AG09309 (cell line): ENCODE measurements around the gene SIRT3.

Experiments
- DNase-seq: peaks from one replicate; pipeline ENCODE4 v3.0.0-alpha.2; 2010; ENCODE audit warnings: low read depth
- H3K4me3 ChIP-seq: 2 replicates; pipeline ENCODE4 v1.5.1; 2011; ENCODE audit warnings: mild to moderate bottlenecking, low read depth, low read length, moderate library complexity; ENCODE audit not compliant: control insufficient read depth
- CTCF ChIP-seq: IDR thresholded peaks from 2 replicates; pipeline ENCODE4 v1.5.1; 2011; ENCODE audit warnings: mild to moderate bottlenecking, low read depth, low read length, inconsistent platforms; ENCODE audit not compliant: insufficient read depth, control insufficient read depth; ENCODE audit errors: missing control alignments

SIRT3 gene

GRCh38 chr11:282171-282570 is 46.0 kb upstream of the SIRT3 start:
- TF ChIP-seq CTCF = no peak
- no peak for DNase-seq
- no peak overlapping the region for H3K4me3 ChIP-seq

GRCh38 chr11:281486-282161 is 45.5 kb upstream of the SIRT3 start:
- DNase-seq = no peak
- no peak overlapping the region for H3K4me3 ChIP-seq
- no peak for TF ChIP-seq CTCF

- no peak for TF ChIP-seq CTCF
- DNase-seq = no peak
- H3K4me3 ChIP-seq = no peak overlapping the region
Observed at GRCh38 chr11:280706-281485, 44.8 kb upstream of the SIRT3 start.

GRCh38 chr11:279966-280705 is 44.0 kb upstream of the SIRT3 start:
- no peak for DNase-seq
- H3K4me3 ChIP-seq = no peak overlapping the region
- no peak for TF ChIP-seq CTCF

GRCh38 chr11:279040-279965 is 43.2 kb upstream of the SIRT3 start:
- no peak overlapping the region for H3K4me3 ChIP-seq
- no peak for TF ChIP-seq CTCF
- DNase-seq = no peak
